HepG2 (cell line): ENCODE results near the gene ZKSCAN4. TPM values are rescaled to one million over a fixed set of nuclear protein-coding genes. Genes with fewer than 3 reads are reported as not detected.

Experiments
- FOXP1 ChIP-seq, 2 experiments: fragments of 450-650 bp in 1 of 2; IDR thresholded peaks; 2 replicates each; pipeline ENCODE4 v1.6.1; 2017 to 2018; ENCODE audit warnings: antibody characterized with exemption in 1 of 2
- HMGA1 ChIP-seq: sonication (generic); formaldehyde crosslinking; conservative IDR thresholded peaks from 2 replicates; pipeline ENCODE4 v1.4.0; 2020; ENCODE audit warnings: missing genetic modification reagents
- JUND ChIP-seq: sonication (generic); formaldehyde crosslinking; IDR thresholded peaks from 2 replicates; pipeline ENCODE4 v1.8.0; 2022; ENCODE audit warnings: mild to moderate bottlenecking, missing genetic modification reagents
- PRDM10 ChIP-seq: sonication (generic); formaldehyde crosslinking; IDR thresholded peaks from 2 replicates; pipeline ENCODE4 v1.4.0; 2020; ENCODE audit warnings: low read depth, missing genetic modification reagents
- SKIL ChIP-seq: sonication (generic); formaldehyde crosslinking; IDR thresholded peaks from 2 replicates; pipeline ENCODE4 v1.8.0; 2022; ENCODE audit warnings: missing genetic modification reagents, mild to moderate bottlenecking, moderate library complexity, borderline replicate concordance
- ZNF225 ChIP-seq: sonication (generic); formaldehyde crosslinking; IDR thresholded peaks from 2 replicates; pipeline ENCODE4 v1.4.0; 2020; ENCODE audit warnings: mild to moderate bottlenecking, missing genetic modification reagents
- ZNF235 ChIP-seq: sonication (generic); formaldehyde crosslinking; IDR thresholded peaks from 2 replicates; pipeline ENCODE4 v1.8.1; 2023; ENCODE audit warnings: mild to moderate bottlenecking, missing genetic modification reagents, borderline replicate concordance
- ZNF331 ChIP-seq: sonication (generic); formaldehyde crosslinking; IDR thresholded peaks from 2 replicates; pipeline ENCODE4 v1.4.0; 2020; ENCODE audit warnings: missing genetic modification reagents
- ZNF549 ChIP-seq: sonication (generic); formaldehyde crosslinking; IDR thresholded peaks from 2 replicates; pipeline ENCODE4 v1.5.0; 2020; ENCODE audit warnings: missing genetic modification reagents
- ZNF800 ChIP-seq: sonication (generic); formaldehyde crosslinking; IDR thresholded peaks from 2 replicates; pipeline ENCODE4 v1.4.0; 2020; ENCODE audit warnings: missing genetic modification reagents
- polyA plus RNA-seq, 8 experiments: library from polyadenylated mRNA; depleted of rRNA in 3 of 8; stranded (reverse) in 7 of 8; unstranded in 1 of 8; fragments of >200 nt; fragmentation: Illumina TruSeq in 4 of 8; extraction: Trizol in 4 of 8; gene quantifications; 2 replicates each; pipeline versions ENCODE4 v1.2.1 to v1.2.3, GENCODE V29; 2011 to 2016; ENCODE audit warnings: low read depth in 4 of 8, missing spikeins in 1 of 8, mixed read lengths in 1 of 8; ENCODE audit not compliant: insufficient read depth in 1 of 8
- total RNA-seq, 5 experiments: library from RNA; depleted of rRNA; stranded (reverse); fragments of >200 nt; fragmentation: Illumina TruSeq; extraction: Trizol; gene quantifications; 2 replicates each; pipeline ENCODE4 v1.2.3, GENCODE V29; 2016; ENCODE audit warnings: low read depth in 1 of 5
- TF ChIP-seq, protein P1 (sequence below): sonication (generic); formaldehyde crosslinking; IDR thresholded peaks from 2 replicates; pipeline ENCODE4 v1.4.0; 2020; ENCODE audit warnings: missing genetic modification reagents, borderline replicate concordance
- TF ChIP-seq, protein P2 (sequence below): sonication (generic); formaldehyde crosslinking; IDR thresholded peaks from 2 replicates; pipeline ENCODE4 v1.5.1; 2020; ENCODE audit warnings: mild to moderate bottlenecking, missing genetic modification reagents, borderline replicate concordance

ZKSCAN4 gene
- total and polyA plus RNA-seq, 2 of the 13 experiments (the other 11 are each of a cell fraction or from before 2014, with no cell fraction given), result 2.9 to 7.8 TPM

- TF ChIP-seq, protein P1, sequence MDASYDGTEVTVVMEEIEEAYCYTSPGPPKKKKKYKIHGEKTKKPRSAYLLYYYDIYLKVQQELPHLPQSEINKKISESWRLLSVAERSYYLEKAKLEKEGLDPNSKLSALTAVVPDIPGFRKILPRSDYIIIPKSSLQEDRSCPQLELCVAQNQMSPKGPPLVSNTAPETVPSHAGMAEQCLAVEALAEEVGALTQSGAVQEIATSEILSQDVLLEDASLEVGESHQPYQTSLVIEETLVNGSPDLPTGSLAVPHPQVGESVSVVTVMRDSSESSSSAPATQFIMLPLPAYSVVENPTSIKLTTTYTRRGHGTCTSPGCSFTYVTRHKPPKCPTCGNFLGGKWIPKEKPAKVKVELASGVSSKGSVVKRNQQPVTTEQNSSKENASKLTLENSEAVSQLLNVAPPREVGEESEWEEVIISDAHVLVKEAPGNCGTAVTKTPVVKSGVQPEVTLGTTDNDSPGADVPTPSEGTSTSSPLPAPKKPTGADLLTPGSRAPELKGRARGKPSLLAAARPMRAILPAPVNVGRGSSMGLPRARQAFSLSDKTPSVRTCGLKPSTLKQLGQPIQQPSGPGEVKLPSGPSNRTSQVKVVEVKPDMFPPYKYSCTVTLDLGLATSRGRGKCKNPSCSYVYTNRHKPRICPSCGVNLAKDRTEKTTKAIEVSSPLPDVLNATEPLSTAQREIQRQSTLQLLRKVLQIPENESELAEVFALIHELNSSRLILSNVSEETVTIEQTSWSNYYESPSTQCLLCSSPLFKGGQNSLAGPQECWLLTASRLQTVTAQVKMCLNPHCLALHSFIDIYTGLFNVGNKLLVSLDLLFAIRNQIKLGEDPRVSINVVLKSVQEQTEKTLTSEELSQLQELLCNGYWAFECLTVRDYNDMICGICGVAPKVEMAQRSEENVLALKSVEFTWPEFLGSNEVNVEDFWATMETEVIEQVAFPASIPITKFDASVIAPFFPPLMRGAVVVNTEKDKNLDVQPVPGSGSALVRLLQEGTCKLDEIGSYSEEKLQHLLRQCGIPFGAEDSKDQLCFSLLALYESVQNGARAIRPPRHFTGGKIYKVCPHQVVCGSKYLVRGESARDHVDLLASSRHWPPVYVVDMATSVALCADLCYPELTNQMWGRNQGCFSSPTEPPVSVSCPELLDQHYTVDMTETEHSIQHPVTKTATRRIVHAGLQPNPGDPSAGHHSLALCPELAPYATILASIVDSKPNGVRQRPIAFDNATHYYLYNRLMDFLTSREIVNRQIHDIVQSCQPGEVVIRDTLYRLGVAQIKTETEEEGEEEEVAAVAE (CRISPR knock-in tag), result no peak
- TF ChIP-seq FOXP1 (IDR thresholded peaks at IDR 0.05) (no peak), FOXP1 (CRISPR knock-in tag; IDR thresholded peaks at IDR 0.05) (peak; percentile 46; the same call in 1 of the 2 replicates), ZNF225 (CRISPR knock-in tag) (peak; percentile 69; the same call in 1 of the 2 replicates), ZNF331 (peak; percentile 85; the same call in 1 of the 2 replicates), ZNF235 (no peak), SKIL (CRISPR knock-in tag) (no peak), PRDM10 (peak; percentile 80), HMGA1 (CRISPR knock-in tag) (no peak), ZNF549 (CRISPR knock-in tag) (no peak), JUND (CRISPR knock-in tag) (peak; percentile 49; the same call in 1 of the 2 replicates), ZNF800 (CRISPR knock-in tag) (no peak)
- TF ChIP-seq, protein P2, sequence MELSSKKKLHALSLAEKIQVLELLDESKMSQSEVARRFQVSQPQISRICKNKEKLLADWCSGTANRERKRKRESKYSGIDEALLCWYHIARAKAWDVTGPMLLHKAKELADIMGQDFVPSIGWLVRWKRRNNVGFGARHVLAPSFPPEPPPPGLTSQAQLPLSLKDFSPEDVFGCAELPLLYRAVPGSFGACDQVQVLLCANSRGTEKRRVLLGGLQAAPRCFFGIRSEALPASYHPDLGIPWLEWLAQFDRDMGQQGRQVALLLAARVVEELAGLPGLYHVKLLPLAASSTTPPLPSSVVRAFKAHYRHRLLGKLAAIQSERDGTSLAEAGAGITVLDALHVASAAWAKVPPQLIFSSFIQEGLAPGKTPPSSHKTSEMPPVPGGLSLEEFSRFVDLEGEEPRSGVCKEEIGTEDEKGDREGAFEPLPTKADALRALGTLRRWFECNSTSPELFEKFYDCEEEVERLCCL (CRISPR knock-in tag), result no peak
Observed at GRCh38 chr6:28225056-28225834, 26.8 kb downstream of the ZKSCAN4 start, which contains the start of gene ZSCAN9 (continued).
